Thyroid gland (tissue), 4 donors: ENCODE measurements around the gene ANTXR1. TPM values are rescaled to one million over a fixed set of nuclear protein-coding genes. Genes with fewer than 3 reads are reported as not detected.
"Not testable (repeated sequence)": the region's sequence is repeated elsewhere in the genome, so short reads cannot be mapped to it uniquely, and the experiment has no call there.

Source experiments
- DNase-seq, 2 donors: peaks; one replicate each; pipeline ENCODE4 v3.0.0-alpha.2; 2019
- H3K27ac ChIP-seq, 3 donors: fragments of 200-600 bp; sonication (generic); 1 replicate in 2 of 3; 2 replicates in 1 of 3; pipeline ENCODE4 v1.5.1; 2016 to 2019; ENCODE audit warnings: mild to moderate bottlenecking in 1 of 3, moderate library complexity in 1 of 3
- H3K27me3 ChIP-seq: fragments of 200-600 bp; sonication (generic); one replicate; pipeline ENCODE4 v1.5.1; 2019
- H3K36me3 ChIP-seq, 2 donors: fragments of 200-600 bp; sonication (generic); one replicate each; pipeline ENCODE4 v1.5.1; 2016 to 2019
- H3K4me1 ChIP-seq, 2 donors: fragments of 200-600 bp; sonication (generic); one replicate each; pipeline ENCODE4 v1.5.1; 2017 to 2019
- H3K4me3 ChIP-seq, 3 donors: fragments of 200-600 bp; sonication (generic); replicated peaks in 1 of 3; 1 replicate in 2 of 3; 2 replicates in 1 of 3; pipeline ENCODE4 v1.5.1; 2016; ENCODE audit warnings: mild to moderate bottlenecking in 1 of 3
- H3K9me3 ChIP-seq: fragments of 200-600 bp; sonication (generic); one replicate; pipeline ENCODE4 v1.5.1; 2017
- CTCF ChIP-seq, 6 experiments: fragments of 200-600 bp in 3 of 6; fragments of 450-650 bp in 3 of 6; sonication (generic) in 3 of 6; IDR thresholded peaks; one replicate each; pipeline ENCODE4 v1.5.1; 2016 to 2019; ENCODE audit warnings: antibody characterized with exemption in 6 of 6, mild to moderate bottlenecking in 2 of 6, inconsistent platforms in 1 of 6, moderate library complexity in 1 of 6
- POLR2A ChIP-seq, 2 donors: fragments of 450-650 bp; IDR thresholded peaks; one replicate each; pipeline ENCODE4 v1.6.1; 2017; ENCODE audit warnings: antibody characterized with exemption in 2 of 2, mild to moderate bottlenecking in 2 of 2, moderate library complexity in 1 of 2
- WGBS, 2 donors: methylation state at CpG; one replicate each; pipeline ENCODE4 v1.1.5; 2017; 5-methylcytosine and 5-hydroxymethylcytosine counted together
- intact Hi-C: fragments of 100-400 bp; cut with DNase I; formaldehyde crosslinking; loops from one replicate; pipeline ENCODE4 v1.15.1; 2023
- total RNA-seq, 4 donors: library from RNA; depleted of rRNA; stranded (reverse); fragments of >200 nt; gene quantifications; one replicate each; pipeline ENCODE4 v1.2.3, GENCODE V29; 2016

ANTXR1 gene
- total RNA-seq, 4 donors from 2014 or later, result 56.4 to 103 (median 79.3) TPM

DNA sequence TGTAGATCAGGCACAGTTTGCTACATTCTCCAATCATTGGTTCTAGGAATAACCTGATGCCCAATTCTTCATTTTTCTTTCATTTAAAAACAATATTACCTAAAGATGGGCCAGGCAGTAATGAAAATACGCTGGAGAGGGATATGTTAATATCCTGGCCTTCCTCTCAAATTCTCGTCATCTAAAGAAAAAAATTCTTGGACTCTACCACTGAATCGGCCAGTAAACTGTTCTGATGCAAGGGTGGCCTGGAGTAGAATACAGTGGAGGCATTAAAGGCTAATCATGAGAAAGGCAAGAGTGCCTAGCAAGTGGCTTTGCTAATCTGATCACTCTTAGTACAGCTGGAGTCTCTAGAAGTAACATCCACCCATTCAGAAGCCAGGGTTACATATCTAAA lies 157.7 kb downstream of the ANTXR1 start:
- peaks cover 62 to 91% of the 10 kb centered on the region in 2 donors for H3K4me1 ChIP-seq
- intact Hi-C loops, result no loop called here
- WGBS, 2 donors, result 76 to 78% methylated on average over 3 of the region's 3 CpGs

GRCh38 chr2:69171116-69171896 lies 158.3 kb downstream of the ANTXR1 start:
- no peak for DNase-seq
- Histone ChIP-seq H3K36me3 (no peaks in the 10 kb centered on the region), H3K4me3 (no peak overlapping the region), H3K4me1 (peaks cover 58 to 85% of the 10 kb centered on the region in 2 donors), H3K27ac (peak overlapping the region in 1 of 3 donors; percentile 72), H3K27me3 (no peaks in the 10 kb centered on the region), H3K9me3 (no peaks in the 10 kb centered on the region)
- intact Hi-C loops, result no loop called here
- 76% methylated on average over 5 of the region's 5 CpGs for WGBS, 2 donors
- TF ChIP-seq POLR2A (IDR thresholded peaks at IDR 0.05) (no peak), CTCF (IDR thresholded peaks at IDR 0.05) (no peak)

More for the DNA sequence above, 157.7 kb downstream of the ANTXR1 start:
- TF ChIP-seq POLR2A (IDR thresholded peaks at IDR 0.05) (no peak), CTCF (IDR thresholded peaks at IDR 0.05) (no peak)
- DNase-seq, result no peak
- H3K9me3 ChIP-seq, result no peaks in the 10 kb centered on the region
- H3K27me3 ChIP-seq, result no peaks in the 10 kb centered on the region
- peak overlapping the region in 1 of 3 donors; percentile 72 for H3K27ac ChIP-seq
- no peaks in the 10 kb centered on the region for H3K36me3 ChIP-seq
- H3K4me3 ChIP-seq, result no peak overlapping the region

DNA sequence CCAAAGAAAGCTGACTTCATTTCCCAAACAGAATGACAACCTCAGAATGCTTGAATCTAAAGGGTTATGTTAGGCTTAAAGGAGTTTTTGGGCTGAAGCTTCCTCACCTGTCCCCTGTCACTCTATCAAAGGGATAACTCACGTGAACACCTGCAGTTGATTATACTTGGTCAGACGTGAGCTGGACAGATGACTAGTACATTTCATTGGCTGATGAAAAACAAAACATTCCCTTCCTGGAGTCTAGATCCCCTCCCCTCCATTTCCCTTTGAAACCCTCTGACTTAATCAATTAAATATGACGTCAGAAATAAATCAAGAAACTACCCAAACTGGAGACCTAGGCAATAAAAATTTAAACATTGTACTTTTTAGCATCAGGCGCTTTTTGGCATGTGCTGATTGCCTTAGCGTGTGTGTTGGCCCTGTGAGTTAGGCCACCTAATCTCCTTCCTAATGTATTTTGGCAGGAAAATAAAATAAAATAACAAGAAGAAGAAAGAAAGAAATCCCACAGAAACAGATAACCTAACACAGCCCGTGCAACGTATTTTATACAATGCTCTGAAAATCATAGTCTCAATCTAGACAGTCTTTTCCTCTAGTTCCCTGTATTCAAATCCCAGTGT lies 159.0 kb downstream of the ANTXR1 start:
- Histone ChIP-seq H3K27ac (peak overlapping the region in 2 of 3 donors; percentile 26 to 64), H3K4me1 (peaks cover 56 to 80% of the 10 kb centered on the region in 2 donors), H3K36me3 (no peaks in the 10 kb centered on the region), H3K4me3 (no peak overlapping the region), H3K27me3 (no peaks in the 10 kb centered on the region), H3K9me3 (no peaks in the 10 kb centered on the region)
- no peak for TF ChIP-seq CTCF (IDR thresholded peaks at IDR 0.05)
- no peak for TF ChIP-seq POLR2A (IDR thresholded peaks at IDR 0.05)
- intact Hi-C loops, result no loop called here
- WGBS, 2 donors, result 86 to 87% methylated on average over 7 of the region's 7 CpGs
- no peak for DNase-seq

DNA sequence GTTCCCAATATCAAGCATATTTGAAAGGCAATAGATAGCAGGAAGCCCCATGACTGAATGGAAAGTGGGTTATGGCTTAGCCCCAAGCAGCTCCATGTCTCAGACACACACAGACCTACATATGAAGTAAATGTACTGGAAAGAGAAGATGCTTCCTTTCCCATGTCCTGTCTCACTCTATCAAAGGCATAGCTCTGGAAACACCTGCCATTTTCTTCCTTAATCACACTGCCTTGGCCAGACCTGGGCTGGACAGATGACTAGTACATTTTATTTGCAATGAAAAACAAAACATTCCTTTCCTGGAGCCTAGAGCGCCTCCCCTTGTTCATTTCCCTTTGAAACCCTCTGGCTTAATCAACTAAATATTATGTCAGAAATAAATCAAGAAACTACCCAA lies 160.7 kb downstream of the ANTXR1 start:
- Histone ChIP-seq H3K9me3 (no peaks in the 10 kb centered on the region), H3K27ac (peak overlapping the region; percentile 14 to 64 (median 26)), H3K4me3 (no peak overlapping the region), H3K27me3 (no peaks in the 10 kb centered on the region), H3K36me3 (no peaks in the 10 kb centered on the region), H3K4me1 (peaks cover 39 to 72% of the 10 kb centered on the region in 2 donors)
- no peak for TF ChIP-seq CTCF (IDR thresholded peaks at IDR 0.05)
- no peak for TF ChIP-seq POLR2A (IDR thresholded peaks at IDR 0.05)
- DNase-seq, result no peak
- intact Hi-C loops, result no loop called here
- WGBS, 2 donors, result 94 to 98% methylated on average over 1 of the region's 1 CpG

- H3K36me3 ChIP-seq, H3K27me3 ChIP-seq, intact Hi-C loops, H3K4me3 ChIP-seq, H3K9me3 ChIP-seq: not testable (repeated sequence)
- H3K4me1 ChIP-seq, result peaks cover 34 to 66% of the 10 kb centered on the region in 2 donors
- 25 to 44% methylated on average over 5 of the region's 5 CpGs for WGBS, 2 donors
- DNase-seq, result peak; percentile 88 to 90
- H3K27ac ChIP-seq, result peak overlapping the region; percentile 14 to 64 (median 26)
Measured at GRCh38 chr2:69174211-69174610, 161.2 kb downstream of the ANTXR1 start.
